HG02884 (cell line): ENCODE measurements around the gene GTPBP4.
A peak's percentile ranks its signal among the peaks of the same experiment; 100 is the strongest.

Experiments used
- ATAC-seq: cut with Tn5 transposase; IDR thresholded peaks from one replicate; pipeline ENCODE4 v1.9.1; 2021; ENCODE audit warnings: mild to moderate bottlenecking, moderate library complexity; ENCODE audit not compliant: unreplicated experiment

The GTPBP4 gene

GRCh38 chr10:987870-988666 is at the start of gene GTPBP4:
Gene GTPBP4 (plus strand): TSS chr10:988434. CDS start chr10:988480, 46 bp downstream.
- peak; percentile 94 for ATAC-seq

GRCh38 chr10:938941-939678 is 49.1 kb upstream of the GTPBP4 start:
- ATAC-seq = no peak

- peak; percentile 59 for ATAC-seq
Observed at GRCh38 chr10:943334-944033, 44.8 kb upstream of the GTPBP4 start.

- no peak for ATAC-seq
Observed at GRCh38 chr10:944034-944831, 44.0 kb upstream of the GTPBP4 start.

- ATAC-seq = no peak
Observed at GRCh38 chr10:945778-946177, 42.5 kb upstream of the GTPBP4 start.

GRCh38 chr10:947051-947450 is 41.2 kb upstream of the GTPBP4 start:
- ATAC-seq = no peak

- ATAC-seq = no peak
Observed at GRCh38 chr10:947881-948280, 40.4 kb upstream of the GTPBP4 start.

GRCh38 chr10:948347-948746 is 39.9 kb upstream of the GTPBP4 start:
- ATAC-seq = no peak

- no peak for ATAC-seq
Observed at GRCh38 chr10:949446-949845, 38.8 kb upstream of the GTPBP4 start.

GRCh38 chr10:953836-954235 is 34.4 kb upstream of the GTPBP4 start:
- no peak for ATAC-seq

- ATAC-seq = no peak
Observed at GRCh38 chr10:954396-954795, 33.8 kb upstream of the GTPBP4 start.

- ATAC-seq = no peak
Observed at GRCh38 chr10:955127-955819, 33.0 kb upstream of the GTPBP4 start.

- ATAC-seq = no peak
Observed at GRCh38 chr10:955820-956217, 32.4 kb upstream of the GTPBP4 start.

- ATAC-seq = no peak
Observed at GRCh38 chr10:958106-958505, 30.1 kb upstream of the GTPBP4 start.

GRCh38 chr10:958856-959255 is 29.4 kb upstream of the GTPBP4 start:
- ATAC-seq = no peak

GRCh38 chr10:962342-962741 is 25.9 kb upstream of the GTPBP4 start:
- no peak for ATAC-seq

GRCh38 chr10:963186-963585 is 25.0 kb upstream of the GTPBP4 start:
- ATAC-seq = no peak

- ATAC-seq = no peak
Observed at GRCh38 chr10:963655-964054, 24.6 kb upstream of the GTPBP4 start.

GRCh38 chr10:964321-964987 is 23.8 kb upstream of the GTPBP4 start:
- ATAC-seq = no peak

GRCh38 chr10:964988-965417 is 23.2 kb upstream of the GTPBP4 start:
- no peak for ATAC-seq
